ENCODE results near the gene HMSD.

The HMSD gene

GRCh38 chr18:63986885-63987284 is 37.8 kb downstream of the HMSD start:
- FAIRE-seq: no peak
- DNase-seq (ENCODE audit: insufficient read length, low spot score): no peak

- FAIRE-seq (no peak), DNase-seq (ENCODE audit: insufficient read length, low spot score) (no peak)
These were observed 38.6 kb downstream of the HMSD start for GRCh38 chr18:63987743-63988142.

- DNase-seq (ENCODE audit: insufficient read length, low spot score) (no peak), FAIRE-seq (no peak)
These were observed 43.6 kb downstream of the HMSD start for GRCh38 chr18:63992751-63993150.

- DNase-seq (ENCODE audit: insufficient read length, low spot score): peak; percentile 30
- peak; percentile 77 for FAIRE-seq
These were observed 45.8 kb downstream of the HMSD start for GRCh38 chr18:63994783-63995399.

- FAIRE-seq: no peak
- no peak for DNase-seq (ENCODE audit: insufficient read length, low spot score)
These were observed 47.9 kb downstream of the HMSD start for GRCh38 chr18:63997041-63997440.

GRCh38 chr18:63997606-63998005 is 48.5 kb downstream of the HMSD start:
- DNase-seq (ENCODE audit: insufficient read length, low spot score) (no peak), FAIRE-seq (no peak)

GRCh38 chr18:63999871-64000270 is 50.8 kb downstream of the HMSD start:
- DNase-seq (ENCODE audit: insufficient read length, low spot score) (no peak), FAIRE-seq (no peak)

GRCh38 chr18:64002581-64002980 is 53.5 kb downstream of the HMSD start:
- no peak for DNase-seq (ENCODE audit: insufficient read length, low spot score)
- no peak for FAIRE-seq

- DNase-seq (ENCODE audit: insufficient read length, low spot score) (no peak), FAIRE-seq (no peak)
These were observed 60.2 kb downstream of the HMSD start for GRCh38 chr18:64009305-64009704.
